GM21717 (cell line): ENCODE results near the gene CPXM1.

ENCODE experiments used
- ATAC-seq: cut with Tn5 transposase; IDR thresholded peaks from one replicate; pipeline ENCODE4 v1.9.1; 2021; ENCODE audit warnings: mild to moderate bottlenecking, moderate library complexity; ENCODE audit not compliant: unreplicated experiment

The CPXM1 gene

DNA sequence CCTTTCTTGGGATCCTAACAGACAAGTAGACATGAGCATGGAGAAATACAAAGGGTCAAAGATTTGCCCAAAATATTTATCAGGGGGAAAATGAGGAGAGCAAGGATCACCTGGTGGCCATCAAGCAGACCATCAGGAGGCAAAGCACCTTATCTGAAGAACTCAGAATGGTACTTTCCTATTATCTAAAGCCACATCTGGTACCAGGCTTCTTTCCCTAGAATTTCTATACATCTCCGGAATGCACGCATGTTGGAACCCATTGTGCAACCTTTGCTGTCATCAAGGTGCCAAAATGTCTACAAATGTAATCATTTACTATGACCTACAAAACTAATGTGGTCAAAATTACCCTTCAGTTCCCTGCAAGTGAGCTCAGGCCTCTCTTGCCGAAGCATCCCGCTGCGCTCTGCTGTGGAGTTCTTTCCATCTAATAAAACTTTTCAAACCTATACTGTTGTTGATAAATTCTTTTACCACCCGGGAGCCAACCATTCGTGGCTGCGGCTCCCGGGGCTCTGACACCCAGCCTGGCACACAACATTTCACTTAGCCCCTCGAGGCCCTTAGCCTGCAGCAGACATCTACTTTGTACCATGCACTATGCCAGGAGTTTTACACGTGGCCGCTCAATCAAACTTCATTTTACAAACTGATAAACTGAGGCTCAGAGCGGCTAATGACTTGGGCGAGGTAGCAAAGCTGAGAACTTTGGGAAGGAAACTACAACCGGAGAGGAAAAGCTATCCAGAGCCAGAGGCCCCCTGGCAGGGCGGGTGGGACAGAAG lies 3.8 kb upstream of the CPXM1 start:
- no peak for ATAC-seq

GRCh38 chr20:2801286-2801728 lies 880 bp upstream of the CPXM1 start:
- ATAC-seq: no peak

GRCh38 chr20:2799688-2800520 lies 523 bp downstream of the CPXM1 start:
- no peak for ATAC-seq

GRCh38 chr20:2799271-2799670 lies 1.2 kb downstream of the CPXM1 start:
- no peak for ATAC-seq

GRCh38 chr20:2798814-2799213 lies 1.6 kb downstream of the CPXM1 start:
- ATAC-seq: no peak

DNA sequence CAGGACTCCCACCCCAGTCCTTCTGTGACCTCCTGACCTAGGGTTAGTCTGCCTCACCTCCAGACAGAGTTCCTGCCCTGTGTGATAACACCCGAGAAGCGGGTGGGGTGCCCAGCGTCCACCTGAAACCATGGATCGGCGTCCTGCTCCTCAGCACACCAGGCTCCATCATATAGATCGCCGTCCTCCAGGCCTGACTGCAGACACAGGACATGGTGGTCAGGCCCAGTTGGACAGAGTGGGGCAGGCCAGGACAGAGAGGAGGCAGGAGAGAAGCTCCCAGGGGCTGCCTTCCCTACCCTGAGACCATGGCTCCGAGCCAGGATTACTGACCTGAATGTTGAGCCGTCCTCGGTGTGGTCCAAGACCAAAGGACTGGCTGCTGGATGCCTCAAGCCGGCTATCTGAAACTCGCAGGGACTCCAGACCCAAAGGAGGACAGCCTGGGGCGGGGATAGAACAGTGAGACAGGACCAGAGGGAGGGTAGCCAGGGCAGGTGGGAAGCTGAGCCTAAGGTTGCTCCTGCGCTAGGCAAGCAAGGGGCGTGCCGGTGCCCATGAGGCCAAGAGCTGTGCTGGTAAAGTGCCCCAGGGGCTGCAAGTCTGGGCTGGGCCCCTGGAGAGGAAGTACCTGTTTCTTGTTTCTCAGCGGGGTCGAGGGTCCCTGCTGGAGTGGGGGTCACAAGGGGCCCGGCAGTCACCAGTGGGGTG lies 2.2 kb downstream of the CPXM1 start:
- ATAC-seq: no peak

- ATAC-seq: no peak
Observed at GRCh38 chr20:2797136-2797983, 3.1 kb downstream of the CPXM1 start.

DNA sequence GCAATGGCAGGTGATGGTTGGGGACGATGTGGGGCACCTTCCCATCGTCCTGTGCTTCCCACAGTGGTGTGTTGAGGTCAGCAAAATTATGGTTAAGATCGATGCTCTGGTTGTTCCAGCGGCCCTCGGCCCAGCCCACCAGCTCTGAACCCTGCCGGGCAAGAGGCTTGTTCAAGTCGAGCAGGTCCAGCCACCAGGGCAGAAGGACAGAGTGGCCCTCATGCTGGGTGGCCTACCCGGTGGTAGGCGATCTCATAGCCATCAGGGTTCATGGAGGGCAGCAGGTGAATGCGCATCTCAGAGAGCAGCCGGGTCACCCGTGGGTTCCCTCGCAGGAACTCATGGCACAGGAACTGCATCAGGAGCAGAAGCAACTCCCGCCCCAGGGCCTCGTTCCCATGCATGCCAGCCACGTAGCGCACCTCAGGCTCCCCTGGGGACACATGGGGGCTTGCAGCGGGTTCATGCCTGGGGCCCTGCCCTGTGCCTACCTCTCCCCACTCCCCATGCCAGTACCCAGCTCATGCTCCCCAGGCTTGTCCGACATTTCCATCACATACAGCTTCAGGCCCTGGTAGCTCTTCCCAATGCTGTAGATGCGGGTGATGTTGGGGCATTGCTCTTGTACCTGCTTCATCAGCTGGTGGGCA lies 4.3 kb downstream of the CPXM1 start:
- ATAC-seq: no peak

DNA sequence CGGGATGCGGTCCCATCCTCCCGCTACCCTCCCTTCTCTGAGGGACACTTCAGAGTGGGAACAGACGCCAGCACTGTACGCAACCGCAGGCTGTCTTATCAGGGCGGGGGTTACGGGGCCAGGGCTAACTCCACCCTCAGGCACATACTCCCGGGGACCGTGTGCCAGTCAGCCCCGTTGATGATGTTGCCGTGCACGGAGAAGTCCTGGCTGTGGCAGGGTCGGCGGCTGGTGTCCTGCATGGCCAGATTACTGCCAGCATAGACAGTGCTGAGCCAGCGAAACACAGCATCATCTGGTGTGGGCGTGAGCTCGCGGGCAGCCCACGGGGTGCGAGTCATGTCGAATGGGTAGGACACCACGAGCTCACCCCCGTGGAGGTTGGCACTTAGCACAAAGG lies 5.0 kb downstream of the CPXM1 start:
- no peak for ATAC-seq

GRCh38 chr20:2794866-2795447 lies 5.5 kb downstream of the CPXM1 start:
- no peak for ATAC-seq

DNA sequence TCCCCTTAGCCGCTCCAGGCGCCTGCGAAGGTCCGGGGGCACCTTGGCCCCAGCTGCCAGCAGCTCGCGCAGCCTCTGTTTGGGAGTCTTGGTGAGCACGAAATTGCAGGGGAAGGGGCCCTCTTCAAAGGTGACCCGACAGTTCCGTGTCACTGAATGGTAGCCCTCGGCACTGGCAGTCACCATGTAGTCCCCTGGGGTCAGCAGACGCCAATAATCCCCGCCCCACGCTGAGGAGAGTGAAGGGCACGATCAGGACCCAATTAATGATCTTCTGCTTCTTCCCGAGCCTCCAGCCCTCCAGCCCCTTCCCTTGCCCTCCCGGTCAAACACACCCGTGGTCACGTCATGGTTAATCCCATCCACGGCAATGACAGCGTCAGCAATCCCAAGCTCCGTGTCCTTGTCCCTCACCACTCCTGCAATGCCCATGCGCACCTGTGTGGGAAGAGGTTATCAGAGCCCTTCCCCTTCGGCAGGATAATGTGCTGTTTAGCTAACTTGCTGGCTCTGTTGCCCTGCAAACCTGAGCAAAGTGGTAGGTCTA lies 6.2 kb downstream of the CPXM1 start:
- no peak for ATAC-seq

GRCh38 chr20:2793471-2793870 lies 7.0 kb downstream of the CPXM1 start:
- ATAC-seq: no peak

DNA sequence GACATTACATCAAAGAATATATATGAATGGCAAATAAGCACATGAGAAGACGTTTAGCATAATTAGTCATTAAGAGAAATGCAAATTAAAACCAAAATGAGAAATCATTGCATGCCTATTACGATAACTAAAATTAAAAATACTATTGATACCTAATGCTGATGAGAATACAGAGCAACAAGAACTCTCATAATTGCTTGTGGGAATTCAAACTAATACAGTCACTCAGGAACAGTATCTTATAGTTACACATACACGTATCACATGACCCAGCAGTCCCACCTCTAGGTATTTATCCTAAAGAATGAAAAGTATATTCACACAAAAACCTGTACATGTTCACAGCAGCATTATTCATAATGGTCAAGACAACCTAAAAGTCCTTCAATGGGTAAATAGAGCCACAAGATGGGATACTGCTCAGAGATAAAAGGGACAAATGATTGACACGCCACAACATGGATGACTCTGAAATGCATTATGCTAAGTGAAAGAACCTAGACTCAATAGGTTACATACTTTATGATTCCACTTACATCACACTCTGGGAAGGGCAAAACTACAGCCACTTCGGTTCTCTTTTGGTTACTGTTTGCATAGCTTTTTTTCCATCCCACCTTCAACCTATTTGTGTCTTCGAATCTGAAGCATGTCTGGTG lies 16.4 kb downstream of the CPXM1 start:
- no peak for ATAC-seq

- no peak for ATAC-seq
Observed at GRCh38 chr20:2780948-2781347, 19.5 kb downstream of the CPXM1 start.

GRCh38 chr20:2778602-2779321 lies 21.7 kb downstream of the CPXM1 start:
- ATAC-seq: no peak

DNA sequence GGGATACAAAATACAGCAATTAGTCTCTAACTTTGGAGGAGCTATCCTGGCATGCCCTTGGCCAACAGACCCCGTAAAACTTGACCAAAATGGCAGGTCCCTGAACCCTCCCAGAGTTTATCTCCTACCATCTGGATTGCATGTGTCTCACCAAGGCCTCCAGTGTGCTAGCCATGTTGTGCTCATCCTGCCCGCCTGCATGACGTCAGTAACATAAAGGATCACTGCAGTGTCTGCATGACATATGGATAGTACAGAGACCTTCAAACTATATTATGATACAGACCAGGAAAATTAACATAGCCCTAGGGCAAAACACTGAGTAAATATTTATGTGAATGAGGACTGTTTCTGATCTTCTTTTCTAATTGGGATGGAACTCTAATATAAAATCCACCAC lies 25.3 kb downstream of the CPXM1 start:
- no peak for ATAC-seq

- ATAC-seq: no peak
Observed at GRCh38 chr20:2773812-2774211, 26.6 kb downstream of the CPXM1 start.

DNA sequence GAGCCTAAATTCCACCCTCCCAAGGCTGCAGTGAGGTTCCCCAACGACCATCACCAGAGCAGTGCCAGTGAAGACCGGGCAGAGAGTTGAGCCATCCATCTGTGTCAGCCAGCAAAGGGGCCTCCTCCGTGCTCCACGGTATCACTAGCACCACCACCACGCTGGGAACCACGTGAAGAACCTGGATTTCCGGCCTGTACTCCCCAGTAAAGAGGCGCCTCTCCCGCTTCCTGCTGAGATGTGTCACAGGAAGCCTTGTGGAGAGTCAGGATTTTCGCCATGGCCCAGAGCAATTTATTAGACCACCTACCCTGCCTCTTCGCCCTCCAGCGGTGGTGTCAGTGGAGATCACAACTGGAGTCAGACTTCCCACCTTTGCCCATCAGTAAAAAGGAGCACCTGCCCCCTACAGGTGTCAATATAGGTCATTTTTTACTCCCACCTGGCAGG lies 28.8 kb downstream of the CPXM1 start:
- no peak for ATAC-seq
